ENCODE measurements around the gene SLC35B2. TPM values are rescaled to one million over a fixed set of nuclear protein-coding genes. Genes with fewer than 3 reads are reported as not detected.

SLC35B2 gene
- total and polyA plus RNA-seq, 4 donors, result 18.9 to 27.0 (median 21.1) TPM

DNA sequence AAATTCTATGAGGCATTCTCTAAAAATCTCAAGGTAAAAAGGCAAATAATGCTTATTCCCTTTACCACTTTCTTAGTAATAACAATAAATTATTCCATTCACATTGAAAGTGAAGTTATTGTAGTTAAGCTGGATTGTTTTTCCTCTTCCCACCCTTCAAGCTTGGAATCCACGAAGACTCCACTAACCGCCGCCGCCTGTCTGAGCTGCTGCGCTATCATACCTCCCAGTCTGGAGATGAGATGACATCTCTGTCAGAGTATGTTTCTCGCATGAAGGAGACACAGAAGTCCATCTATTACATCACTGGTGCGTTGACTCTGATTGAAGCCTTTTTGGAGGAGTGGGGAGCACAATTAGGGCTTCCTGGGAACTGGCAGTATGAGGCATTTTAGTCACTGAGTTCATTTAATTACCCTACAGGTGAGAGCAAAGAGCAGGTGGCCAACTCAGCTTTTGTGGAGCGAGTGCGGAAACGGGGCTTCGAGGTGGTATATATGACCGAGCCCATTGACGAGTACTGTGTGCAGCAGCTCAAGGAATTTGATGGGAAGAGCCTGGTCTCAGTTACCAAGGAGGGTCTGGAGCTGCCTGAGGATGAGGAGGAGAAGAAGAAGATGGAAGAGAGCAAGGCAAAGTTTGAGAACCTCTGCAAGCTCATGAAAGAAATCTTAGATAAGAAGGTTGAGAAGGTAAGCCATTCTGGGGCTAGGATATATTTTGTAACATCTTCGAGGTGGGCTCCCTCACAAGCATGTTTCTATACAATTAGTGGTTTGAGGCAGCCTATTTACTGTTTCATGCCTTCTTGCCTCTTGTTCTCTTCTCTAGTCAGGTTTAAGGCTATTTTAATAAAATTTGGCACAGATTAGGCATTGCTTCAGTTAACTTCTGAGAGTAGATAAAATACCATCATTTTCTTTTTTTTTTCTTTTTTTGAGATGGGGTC is 5.5 kb downstream of the SLC35B2 start:
- TF ChIP-seq ATF3 (IDR thresholded peaks at IDR 0.05), result no peak
- TF ChIP-seq JUND (IDR thresholded peaks at IDR 0.05), result no peak
- Histone ChIP-seq H3K4me1 (ENCODE audit: control insufficient read depth in 4 of 4, insufficient read depth in 4 of 4, low read length in 3 of 4) (peaks cover 2 to 37% (median 24%) of the 10 kb centered on the region in 4 donors), H3K27ac (ENCODE audit: low read depth in 1 of 2, low read length in 2 of 2) (no peak overlapping the region), H3K36me3 (ENCODE audit: control insufficient read depth in 4 of 4, insufficient read depth in 3 of 4, low read depth in 1 of 4, low read length in 3 of 4) (peaks cover 10 to 64% (median 52%) of the 10 kb centered on the region in 4 donors), H3K27me3 (ENCODE audit: control insufficient read depth in 4 of 4, insufficient read depth in 4 of 4, low read length in 3 of 4) (no peaks in the 10 kb centered on the region), H3K9ac (ENCODE audit: low read depth in 1 of 2, low read length in 2 of 2) (no peak overlapping the region), H3K4me3 (ENCODE audit: low read depth in 1 of 3, low read length in 3 of 3) (no peak overlapping the region), H3K9me3 (ENCODE audit: control insufficient read depth in 4 of 4, low read length in 3 of 4) (no peaks in the 10 kb centered on the region)
- DNase-seq (ENCODE audit: low spot score), result no peak
- WGBS, result 94% methylated on average over 14 of the region's 14 CpGs

DNA sequence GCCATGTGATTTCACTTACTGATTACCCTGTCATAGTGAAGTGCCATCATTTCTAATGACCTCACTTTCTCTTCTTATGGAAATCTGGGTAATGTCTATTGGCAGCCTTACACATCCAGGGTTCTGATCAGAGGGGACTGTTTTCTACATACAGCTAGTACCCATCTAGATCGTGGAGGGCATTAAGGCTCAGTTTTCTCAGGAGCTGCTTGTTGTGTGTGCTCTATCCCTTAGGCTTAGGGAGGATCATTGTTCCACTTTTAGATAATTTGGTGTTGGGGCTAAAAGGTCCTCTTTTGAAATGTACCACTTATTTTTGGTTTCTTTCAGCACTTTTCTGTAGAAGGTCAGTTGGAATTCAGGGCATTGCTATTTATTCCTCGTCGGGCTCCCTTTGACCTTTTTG is 6.6 kb downstream of the SLC35B2 start:
- no peak overlapping the region for H3K4me3 ChIP-seq (ENCODE audit: low read depth in 1 of 3, low read length in 3 of 3)
- peaks cover 10 to 64% (median 52%) of the 10 kb centered on the region in 4 donors for H3K36me3 ChIP-seq (ENCODE audit: control insufficient read depth in 4 of 4, insufficient read depth in 3 of 4, low read depth in 1 of 4, low read length in 3 of 4)
- WGBS, result 87% methylated on average over 3 of the region's 3 CpGs
- no peak for DNase-seq (ENCODE audit: low spot score)
- H3K27ac ChIP-seq (ENCODE audit: low read depth in 1 of 2, low read length in 2 of 2), result peak overlapping the region in 1 of 2 donors; percentile 36
- H3K4me1 ChIP-seq (ENCODE audit: control insufficient read depth in 4 of 4, insufficient read depth in 4 of 4, low read length in 3 of 4), result peaks cover 2 to 28% (median 19%) of the 10 kb centered on the region in 4 donors
- no peak overlapping the region for H3K9ac ChIP-seq (ENCODE audit: low read depth in 1 of 2, low read length in 2 of 2)
- no peaks in the 10 kb centered on the region for H3K27me3 ChIP-seq (ENCODE audit: control insufficient read depth in 4 of 4, insufficient read depth in 4 of 4, low read length in 3 of 4)
- no peak for TF ChIP-seq ATF3 (IDR thresholded peaks at IDR 0.05)
- no peak for TF ChIP-seq YY1 (IDR thresholded peaks at IDR 0.05)
- TF ChIP-seq SP1 (IDR thresholded peaks at IDR 0.05), result no peak
- TF ChIP-seq RAD21 (IDR thresholded peaks at IDR 0.05), result no peak
- TF ChIP-seq, protein P1, sequence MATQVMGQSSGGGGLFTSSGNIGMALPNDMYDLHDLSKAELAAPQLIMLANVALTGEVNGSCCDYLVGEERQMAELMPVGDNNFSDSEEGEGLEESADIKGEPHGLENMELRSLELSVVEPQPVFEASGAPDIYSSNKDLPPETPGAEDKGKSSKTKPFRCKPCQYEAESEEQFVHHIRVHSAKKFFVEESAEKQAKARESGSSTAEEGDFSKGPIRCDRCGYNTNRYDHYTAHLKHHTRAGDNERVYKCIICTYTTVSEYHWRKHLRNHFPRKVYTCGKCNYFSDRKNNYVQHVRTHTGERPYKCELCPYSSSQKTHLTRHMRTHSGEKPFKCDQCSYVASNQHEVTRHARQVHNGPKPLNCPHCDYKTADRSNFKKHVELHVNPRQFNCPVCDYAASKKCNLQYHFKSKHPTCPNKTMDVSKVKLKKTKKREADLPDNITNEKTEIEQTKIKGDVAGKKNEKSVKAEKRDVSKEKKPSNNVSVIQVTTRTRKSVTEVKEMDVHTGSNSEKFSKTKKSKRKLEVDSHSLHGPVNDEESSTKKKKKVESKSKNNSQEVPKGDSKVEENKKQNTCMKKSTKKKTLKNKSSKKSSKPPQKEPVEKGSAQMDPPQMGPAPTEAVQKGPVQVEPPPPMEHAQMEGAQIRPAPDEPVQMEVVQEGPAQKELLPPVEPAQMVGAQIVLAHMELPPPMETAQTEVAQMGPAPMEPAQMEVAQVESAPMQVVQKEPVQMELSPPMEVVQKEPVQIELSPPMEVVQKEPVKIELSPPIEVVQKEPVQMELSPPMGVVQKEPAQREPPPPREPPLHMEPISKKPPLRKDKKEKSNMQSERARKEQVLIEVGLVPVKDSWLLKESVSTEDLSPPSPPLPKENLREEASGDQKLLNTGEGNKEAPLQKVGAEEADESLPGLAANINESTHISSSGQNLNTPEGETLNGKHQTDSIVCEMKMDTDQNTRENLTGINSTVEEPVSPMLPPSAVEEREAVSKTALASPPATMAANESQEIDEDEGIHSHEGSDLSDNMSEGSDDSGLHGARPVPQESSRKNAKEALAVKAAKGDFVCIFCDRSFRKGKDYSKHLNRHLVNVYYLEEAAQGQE (IDR thresholded peaks at IDR 0.05), result no peak
- TF ChIP-seq, protein P2, sequence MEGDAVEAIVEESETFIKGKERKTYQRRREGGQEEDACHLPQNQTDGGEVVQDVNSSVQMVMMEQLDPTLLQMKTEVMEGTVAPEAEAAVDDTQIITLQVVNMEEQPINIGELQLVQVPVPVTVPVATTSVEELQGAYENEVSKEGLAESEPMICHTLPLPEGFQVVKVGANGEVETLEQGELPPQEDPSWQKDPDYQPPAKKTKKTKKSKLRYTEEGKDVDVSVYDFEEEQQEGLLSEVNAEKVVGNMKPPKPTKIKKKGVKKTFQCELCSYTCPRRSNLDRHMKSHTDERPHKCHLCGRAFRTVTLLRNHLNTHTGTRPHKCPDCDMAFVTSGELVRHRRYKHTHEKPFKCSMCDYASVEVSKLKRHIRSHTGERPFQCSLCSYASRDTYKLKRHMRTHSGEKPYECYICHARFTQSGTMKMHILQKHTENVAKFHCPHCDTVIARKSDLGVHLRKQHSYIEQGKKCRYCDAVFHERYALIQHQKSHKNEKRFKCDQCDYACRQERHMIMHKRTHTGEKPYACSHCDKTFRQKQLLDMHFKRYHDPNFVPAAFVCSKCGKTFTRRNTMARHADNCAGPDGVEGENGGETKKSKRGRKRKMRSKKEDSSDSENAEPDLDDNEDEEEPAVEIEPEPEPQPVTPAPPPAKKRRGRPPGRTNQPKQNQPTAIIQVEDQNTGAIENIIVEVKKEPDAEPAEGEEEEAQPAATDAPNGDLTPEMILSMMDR (IDR thresholded peaks at IDR 0.05; ENCODE audit: low read depth, low read length, missing input control), result no peak
- no peak for TF ChIP-seq ZBTB33 (IDR thresholded peaks at IDR 0.05)
- no peak for TF ChIP-seq GABPA (IDR thresholded peaks at IDR 0.05 in 1 of 2, conservative IDR thresholded peaks at IDR 0.05 in 1 of 2)
- TF ChIP-seq HNF4G (IDR thresholded peaks at IDR 0.05), result no peak
- TF ChIP-seq RXRA (IDR thresholded peaks at IDR 0.05), result no peak
- no peak for TF ChIP-seq EGR1 (IDR thresholded peaks at IDR 0.05; ENCODE audit: low read depth in 2 of 2)
- no peak for TF ChIP-seq MAX (IDR thresholded peaks at IDR 0.05)
- TF ChIP-seq JUND (IDR thresholded peaks at IDR 0.05), result no peak
- TF ChIP-seq TAF1 (conservative IDR thresholded peaks at IDR 0.05), result no peak
- no peak for TF ChIP-seq FOXA2 (IDR thresholded peaks at IDR 0.05)
- TF ChIP-seq FOXA1 (IDR thresholded peaks at IDR 0.05), result no peak
- TF ChIP-seq HNF4A (conservative IDR thresholded peaks at IDR 0.05), result no peak
- no peak for TF ChIP-seq NR2F2 (IDR thresholded peaks at IDR 0.05)
- no peaks in the 10 kb centered on the region for H3K9me3 ChIP-seq (ENCODE audit: control insufficient read depth in 4 of 4, low read length in 3 of 4)
